ENCODE measurements around the gene NIN.
"Not testable (repeated sequence)": the region's sequence is repeated elsewhere in the genome, so short reads cannot be mapped to it uniquely, and the experiment has no call there.

NIN gene

DNA sequence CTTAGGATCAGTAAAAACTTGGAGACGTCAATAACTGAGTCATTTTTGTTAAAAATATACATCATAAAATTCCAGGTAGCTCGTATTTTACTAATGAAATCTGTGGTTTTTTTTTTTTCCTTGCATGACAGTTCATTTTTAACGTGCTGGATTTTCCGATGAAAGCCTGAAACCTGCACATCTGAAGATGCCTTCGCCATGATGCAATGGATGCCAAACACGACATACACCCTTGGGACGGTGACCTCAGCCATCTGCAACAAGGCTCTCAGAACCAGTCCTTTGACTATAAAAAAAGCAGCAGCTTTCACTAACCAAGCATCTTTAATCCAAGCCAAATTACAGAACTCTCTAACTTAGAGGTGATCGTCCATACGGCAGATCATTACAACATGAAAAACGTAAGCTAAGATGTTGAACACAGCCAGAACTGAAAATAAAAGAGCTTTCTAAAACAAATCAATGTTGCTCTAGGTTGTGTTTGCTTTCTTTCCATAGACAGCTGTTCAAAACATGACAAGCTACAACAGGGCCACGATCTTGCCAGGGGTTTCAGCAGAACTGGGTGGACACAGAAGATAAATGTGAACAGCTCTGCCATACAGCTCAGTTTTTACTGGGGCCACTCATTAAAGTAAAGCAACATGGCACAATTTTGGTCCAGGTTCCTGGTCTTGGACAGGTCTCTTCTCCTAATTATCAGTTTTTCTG lies 7.8 kb downstream of the NIN start:
- no peak overlapping the region for H3K4me3 ChIP-seq

DNA sequence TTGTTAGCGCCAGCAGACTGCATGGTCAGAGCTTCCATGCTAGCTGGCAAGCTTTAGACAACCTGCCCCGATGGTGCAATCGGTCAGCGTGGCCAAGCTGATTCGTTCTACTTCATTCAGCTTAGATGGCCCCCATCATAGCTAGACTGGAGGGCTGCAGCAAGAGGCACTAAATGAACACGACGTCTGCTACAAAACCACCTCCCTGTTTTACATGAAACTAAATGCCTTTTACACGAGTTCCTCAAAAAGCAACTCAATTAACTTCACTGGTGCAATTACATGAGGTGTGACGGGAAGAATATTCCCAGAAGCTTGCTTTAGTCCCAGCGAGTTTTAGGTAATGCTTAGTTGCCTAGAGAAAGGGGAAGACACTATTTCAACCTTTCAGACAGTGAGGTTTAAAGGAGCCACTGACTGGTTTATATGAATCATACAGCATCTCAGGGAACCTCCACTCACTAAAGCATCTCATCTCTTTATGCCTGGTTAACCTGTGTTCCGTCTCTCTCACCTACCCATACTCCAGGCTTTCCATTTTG lies 8.4 kb downstream of the NIN start:
- H3K4me3 ChIP-seq = no peak overlapping the region
- TF ChIP-seq, protein P1, sequence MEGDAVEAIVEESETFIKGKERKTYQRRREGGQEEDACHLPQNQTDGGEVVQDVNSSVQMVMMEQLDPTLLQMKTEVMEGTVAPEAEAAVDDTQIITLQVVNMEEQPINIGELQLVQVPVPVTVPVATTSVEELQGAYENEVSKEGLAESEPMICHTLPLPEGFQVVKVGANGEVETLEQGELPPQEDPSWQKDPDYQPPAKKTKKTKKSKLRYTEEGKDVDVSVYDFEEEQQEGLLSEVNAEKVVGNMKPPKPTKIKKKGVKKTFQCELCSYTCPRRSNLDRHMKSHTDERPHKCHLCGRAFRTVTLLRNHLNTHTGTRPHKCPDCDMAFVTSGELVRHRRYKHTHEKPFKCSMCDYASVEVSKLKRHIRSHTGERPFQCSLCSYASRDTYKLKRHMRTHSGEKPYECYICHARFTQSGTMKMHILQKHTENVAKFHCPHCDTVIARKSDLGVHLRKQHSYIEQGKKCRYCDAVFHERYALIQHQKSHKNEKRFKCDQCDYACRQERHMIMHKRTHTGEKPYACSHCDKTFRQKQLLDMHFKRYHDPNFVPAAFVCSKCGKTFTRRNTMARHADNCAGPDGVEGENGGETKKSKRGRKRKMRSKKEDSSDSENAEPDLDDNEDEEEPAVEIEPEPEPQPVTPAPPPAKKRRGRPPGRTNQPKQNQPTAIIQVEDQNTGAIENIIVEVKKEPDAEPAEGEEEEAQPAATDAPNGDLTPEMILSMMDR (IDR thresholded peaks at IDR 0.05) = no peak
- H3K27ac ChIP-seq = no peak overlapping the region
- DNase-seq (ENCODE audit: low spot score) = no peak

More for the DNA sequence above, 7.8 kb downstream of the NIN start:
- no peak for DNase-seq (ENCODE audit: low spot score)
- no peak overlapping the region for H3K27ac ChIP-seq
- TF ChIP-seq, protein P1 (IDR thresholded peaks at IDR 0.05) = no peak

DNA sequence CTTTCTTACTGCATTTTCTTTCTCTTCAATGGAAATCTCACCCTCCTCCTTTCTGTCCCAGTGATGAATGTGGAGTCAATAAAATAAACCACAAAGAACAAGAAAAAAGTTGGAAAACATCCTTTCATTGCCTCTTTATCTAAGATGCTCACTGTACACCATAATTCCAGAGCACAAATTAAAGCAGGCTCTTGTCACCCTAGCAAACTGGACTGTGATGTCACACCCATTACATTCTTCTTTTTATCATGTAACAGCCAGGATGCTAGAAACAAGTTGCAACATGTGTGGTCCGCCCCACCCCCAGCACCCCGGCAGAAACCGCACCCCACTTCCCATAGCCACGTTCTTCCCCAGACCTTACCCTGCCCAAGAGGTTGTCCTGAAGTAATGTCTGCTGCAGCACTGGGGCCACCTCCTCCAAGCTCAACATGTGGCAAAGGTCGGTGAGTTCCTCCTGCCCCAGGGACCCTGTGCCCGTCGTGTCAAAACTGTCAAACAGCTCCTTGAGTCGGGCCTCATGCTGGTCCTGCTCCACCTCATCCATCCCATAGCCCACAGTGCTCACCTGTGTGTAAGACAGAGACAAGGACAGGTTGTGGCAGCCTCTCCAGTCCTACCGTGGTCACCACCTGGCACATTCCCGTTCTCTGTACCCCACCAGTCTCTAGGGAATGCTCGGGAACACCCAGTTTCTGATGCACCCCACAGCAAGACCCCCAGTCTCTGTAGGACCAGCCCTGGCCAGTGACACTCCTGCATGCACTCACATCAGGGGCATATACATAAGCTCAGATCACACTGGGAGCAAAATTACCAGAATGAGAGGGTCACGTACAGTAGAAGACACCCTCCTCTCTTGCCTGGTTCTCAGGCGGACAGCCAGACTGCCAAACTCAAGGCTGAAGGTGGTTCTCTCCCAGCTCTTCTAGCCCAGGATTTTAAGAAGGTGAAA lies 9.2 kb downstream of the NIN start:
- Histone ChIP-seq H3K4me3 (no peak overlapping the region), H3K27ac (no peak overlapping the region)
- TF ChIP-seq, protein P1 (IDR thresholded peaks at IDR 0.05) = no peak
- DNase-seq (ENCODE audit: low spot score) = no peak

DNA sequence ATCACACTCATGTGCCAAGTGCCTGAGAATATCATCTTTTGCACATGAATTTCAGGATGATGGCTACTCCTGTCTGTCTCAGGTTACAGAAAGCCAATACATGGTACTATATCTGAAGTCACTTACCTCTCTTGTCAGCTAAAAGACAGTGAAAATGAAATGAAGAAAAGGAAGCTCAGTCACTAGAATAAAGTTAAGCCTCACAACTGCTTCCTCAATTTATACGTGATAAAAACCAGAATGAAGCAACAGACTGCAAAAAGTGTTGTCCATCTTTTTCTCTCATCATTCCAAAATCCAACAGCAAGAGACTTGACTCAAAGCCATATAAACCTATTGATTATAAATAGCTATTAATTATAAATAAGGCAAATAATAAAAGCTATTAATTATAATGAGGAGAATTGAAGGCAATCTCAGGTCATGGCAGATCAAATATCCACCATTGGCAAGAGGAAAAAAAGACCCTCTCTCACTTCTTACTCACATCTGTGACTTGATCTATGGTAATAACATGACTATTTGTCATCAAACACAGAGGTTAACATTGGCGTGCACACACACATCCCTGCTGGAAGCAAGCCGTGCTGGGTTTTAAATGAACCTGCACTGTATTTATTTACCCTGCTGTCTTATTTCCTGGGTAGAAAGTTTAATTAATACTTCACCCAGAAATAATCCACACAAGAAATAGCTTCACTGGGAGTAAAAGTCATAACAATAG lies 10.0 kb downstream of the NIN start:
- DNase-seq (ENCODE audit: low spot score) = no peak
- TF ChIP-seq, protein P1 (IDR thresholded peaks at IDR 0.05) = no peak
- no peak overlapping the region for H3K4me3 ChIP-seq
- no peak overlapping the region for H3K27ac ChIP-seq

DNA sequence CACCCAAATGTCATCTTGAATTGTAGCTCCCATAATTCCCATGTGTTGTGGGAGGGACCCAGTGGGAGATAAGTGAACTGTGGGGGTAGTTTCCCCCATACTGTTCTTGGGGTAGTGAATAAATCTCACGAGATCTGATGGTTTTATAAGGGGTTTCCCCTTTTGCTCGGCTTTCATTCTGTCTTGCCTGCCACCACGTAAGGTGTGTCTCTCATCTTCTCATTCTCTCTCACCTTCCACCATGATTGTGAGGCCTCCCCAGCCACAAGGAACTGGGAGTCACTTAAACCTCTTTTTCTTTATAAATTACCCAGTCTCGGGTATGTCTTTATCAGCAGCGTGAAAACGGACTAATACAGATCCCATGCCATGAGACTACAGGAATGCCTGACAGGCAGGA lies 11.7 kb downstream of the NIN start:
- H3K4me3 ChIP-seq; H3K27ac ChIP-seq; DNase-seq (ENCODE audit: low spot score): not testable (repeated sequence)

DNA sequence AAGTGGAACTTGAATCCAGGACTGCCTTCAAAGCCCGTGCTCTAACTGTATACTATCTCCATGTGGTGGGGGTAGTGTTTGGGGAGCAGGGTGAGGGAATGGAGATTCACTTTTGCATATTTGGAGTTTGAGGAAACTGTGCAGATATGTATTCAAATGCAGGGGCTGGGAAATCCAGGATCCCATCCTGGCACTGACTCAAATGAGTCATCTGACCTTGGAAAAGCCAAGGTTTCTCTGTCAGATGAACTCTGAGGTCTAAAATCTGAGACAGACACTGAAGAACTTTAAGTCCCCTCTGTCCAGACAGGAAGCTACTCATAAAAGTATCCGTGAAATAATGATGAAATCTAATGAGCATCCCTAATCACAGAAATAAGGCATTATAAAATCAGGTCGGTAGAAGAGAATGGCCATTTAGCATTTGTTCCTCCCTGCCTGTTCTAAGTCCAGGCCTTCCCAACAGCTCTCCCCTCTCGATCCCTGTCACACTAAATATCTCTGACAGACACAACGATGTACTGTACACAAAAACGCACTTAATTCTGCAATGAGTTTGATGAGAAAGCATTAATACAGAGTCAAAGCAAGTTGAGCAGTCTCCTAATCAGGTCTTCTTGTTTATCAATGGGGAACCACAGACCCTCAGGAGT lies 14.4 kb downstream of the NIN start:
- DNase-seq (ENCODE audit: low spot score) = no peak
- TF ChIP-seq, protein P1 (IDR thresholded peaks at IDR 0.05) = no peak
- Histone ChIP-seq H3K4me3 (no peak overlapping the region), H3K27ac (no peak overlapping the region)

DNA sequence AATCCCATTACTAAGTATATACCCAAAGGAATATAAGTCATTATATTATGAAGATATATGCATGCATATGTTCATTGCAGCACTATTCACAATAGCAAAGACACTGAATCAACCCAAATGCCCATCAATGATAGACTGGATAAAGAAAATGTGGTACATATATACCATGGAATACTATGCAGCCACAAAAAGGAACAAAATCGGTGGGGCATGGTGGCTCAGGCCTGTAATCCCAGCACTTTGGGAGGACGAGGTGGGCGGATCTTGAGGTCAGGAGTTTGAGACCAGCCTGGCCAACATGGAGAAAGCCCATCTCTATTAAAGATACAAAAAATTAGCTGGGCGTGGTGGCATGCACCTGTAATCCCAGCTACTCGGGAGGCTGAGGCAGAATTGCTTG lies 15.4 kb downstream of the NIN start:
- H3K27ac ChIP-seq; H3K4me3 ChIP-seq; DNase-seq (ENCODE audit: low spot score): not testable (repeated sequence)

DNA sequence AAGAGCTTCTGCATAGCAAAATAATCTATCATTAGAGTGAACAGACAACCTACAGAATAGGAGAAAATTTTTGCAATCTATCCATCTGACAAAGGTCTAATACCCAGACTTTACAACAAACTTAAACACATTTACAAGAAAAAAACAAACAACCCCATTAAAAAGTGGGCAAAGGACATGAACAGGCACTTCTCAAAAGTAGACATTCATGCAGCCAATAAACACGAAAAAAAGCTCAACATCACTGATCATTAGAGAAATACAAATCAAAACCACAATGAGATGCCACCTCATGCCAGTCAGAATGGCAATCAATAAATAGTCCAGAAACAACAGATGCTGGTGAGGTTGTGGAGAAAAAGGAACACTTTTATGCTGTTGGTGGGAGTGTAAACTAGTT lies 15.9 kb downstream of the NIN start:
- not testable (repeated sequence) for DNase-seq (ENCODE audit: low spot score); H3K27ac ChIP-seq; H3K4me3 ChIP-seq
